Right lobe of liver (tissue), 4 donors: ENCODE data around the gene CDH26.

Experiments used
- POLR2A ChIP-seq: fragments of 450-650 bp; IDR thresholded peaks from one replicate; pipeline ENCODE4 v1.6.1; 2017; ENCODE audit warnings: antibody characterized with exemption, mild to moderate bottlenecking
- TF ChIP-seq, protein P1 (sequence below), 4 donors: fragments of 200-600 bp in 3 of 4; fragments of 450-650 bp in 1 of 4; IDR thresholded peaks; one replicate each; pipeline versions ENCODE4 v1.5.1 to v1.8.0; 2016 to 2022; ENCODE audit warnings: antibody characterized with exemption in 4 of 4, mild to moderate bottlenecking in 2 of 4
- donor health status: DM: no; HTN: no; CAD: no.
- donor health status: DM: no; HTN: no; CAD: no.
- donor health status: DM: no; HTN: yes; CAD: no.

DNA sequence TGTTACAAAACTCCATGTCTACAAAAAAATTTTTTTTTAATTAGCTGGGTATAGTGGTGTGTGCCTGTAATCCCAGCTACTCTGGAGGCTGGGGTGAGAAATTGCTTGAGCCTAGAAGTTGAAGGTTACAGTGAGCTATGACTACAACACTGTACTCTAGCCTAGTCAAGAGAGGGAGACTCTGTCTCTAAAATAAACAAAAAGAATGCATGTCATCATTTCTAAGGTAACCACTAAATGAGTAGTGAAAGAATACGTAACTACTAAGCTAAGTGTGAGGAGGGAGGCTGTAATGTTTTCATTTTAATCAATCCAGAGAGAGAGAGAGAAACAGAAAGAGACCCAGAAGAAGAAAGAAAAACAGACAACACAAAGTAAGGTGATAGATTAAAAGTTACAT is 34.7 kb upstream of the CDH26 start:
- TF ChIP-seq POLR2A, result no peak
- TF ChIP-seq, protein P1, sequence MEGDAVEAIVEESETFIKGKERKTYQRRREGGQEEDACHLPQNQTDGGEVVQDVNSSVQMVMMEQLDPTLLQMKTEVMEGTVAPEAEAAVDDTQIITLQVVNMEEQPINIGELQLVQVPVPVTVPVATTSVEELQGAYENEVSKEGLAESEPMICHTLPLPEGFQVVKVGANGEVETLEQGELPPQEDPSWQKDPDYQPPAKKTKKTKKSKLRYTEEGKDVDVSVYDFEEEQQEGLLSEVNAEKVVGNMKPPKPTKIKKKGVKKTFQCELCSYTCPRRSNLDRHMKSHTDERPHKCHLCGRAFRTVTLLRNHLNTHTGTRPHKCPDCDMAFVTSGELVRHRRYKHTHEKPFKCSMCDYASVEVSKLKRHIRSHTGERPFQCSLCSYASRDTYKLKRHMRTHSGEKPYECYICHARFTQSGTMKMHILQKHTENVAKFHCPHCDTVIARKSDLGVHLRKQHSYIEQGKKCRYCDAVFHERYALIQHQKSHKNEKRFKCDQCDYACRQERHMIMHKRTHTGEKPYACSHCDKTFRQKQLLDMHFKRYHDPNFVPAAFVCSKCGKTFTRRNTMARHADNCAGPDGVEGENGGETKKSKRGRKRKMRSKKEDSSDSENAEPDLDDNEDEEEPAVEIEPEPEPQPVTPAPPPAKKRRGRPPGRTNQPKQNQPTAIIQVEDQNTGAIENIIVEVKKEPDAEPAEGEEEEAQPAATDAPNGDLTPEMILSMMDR (IDR thresholded peaks at IDR 0.05), result no peak
